Measurements from ENCODE around the gene SEZ6. TPM values are rescaled to one million over a fixed set of nuclear protein-coding genes. Genes with fewer than 3 reads are reported as not detected.

The SEZ6 gene
- polyA plus RNA-seq, 2 of the 4 experiments (the other 2 are of a cell fraction), result not detected

GRCh38 chr17:28947639-28948038 is 58.2 kb downstream of the SEZ6 start:
- WGBS (ENCODE audit: missing lambda C conversion rate), result 74% methylated on average over 3 of the region's 3 CpGs
- Histone ChIP-seq H3K4me2 (peak overlapping the region; percentile 84), H3K9me3 (no peaks in the 10 kb centered on the region), H3K4me1 (peaks cover 20% of the 10 kb centered on the region), H3K27ac (no peak overlapping the region), H3K4me3 (no peak overlapping the region)
- POLR2A ChIA-PET, result no interaction called here
- CTCF ChIA-PET, result interaction anchor here (1.0 to 7.7 kb wide), 5 partner anchors 12 to 221 kb away, joined by 3 to 132 read pairs (median 20); partner anchors contain the start of genes NEK8 and TLCD1
- ATAC-seq (no peak), FAIRE-seq (no peak), DNase-seq (ENCODE audit: low read depth in 1 of 2, low spot score in 1 of 2) (no peak)
- TF ChIP-seq RNF2 (IDR thresholded peaks at IDR 0.05; ENCODE audit: borderline replicate concordance, low read depth) (no peak), BCL3 (IDR thresholded peaks at IDR 0.05) (no peak), CHD4 (IDR thresholded peaks at IDR 0.05; ENCODE audit: borderline replicate concordance) (no peak), MAX (IDR thresholded peaks at IDR 0.05) (no peak), ELK1 (IDR thresholded peaks at IDR 0.05; ENCODE audit: low read depth, low read length) (no peak), PHF8 (IDR thresholded peaks at IDR 0.05; ENCODE audit: borderline replicate concordance, low read depth) (no peak), MAFK (IDR thresholded peaks at IDR 0.05; ENCODE audit: partially characterized antibody) (no peak), CBX8 (IDR thresholded peaks at IDR 0.05) (no peak)

- CTCF ChIA-PET, result interaction anchor here (0.9 to 4.3 kb wide), 5 partner anchors 9 to 219 kb away, joined by 4 to 17 read pairs (median 8); no protein-coding TSS in a partner anchor
These were observed 59.6 kb downstream of the SEZ6 start for GRCh38 chr17:28946239-28946638.

GRCh38 chr17:28944862-28945741 is 60.7 kb downstream of the SEZ6 start:
- no peak for ATAC-seq
- ChIA-PET POLR2A (no interaction called here), CTCF (interaction anchor here (0.5 to 4.3 kb wide), 6 partner anchors 8 to 218 kb away, joined by 3 to 17 read pairs (median 4); no protein-coding TSS in a partner anchor)
- no peak overlapping the region for H3K27ac ChIP-seq
- H3K4me1 ChIP-seq, result peaks cover 20% of the 10 kb centered on the region
- H3K4me2 ChIP-seq, result no peak overlapping the region
- DNase-seq (ENCODE audit: low read depth in 1 of 2, low spot score in 1 of 2), result no peak
- no peaks in the 10 kb centered on the region for H3K9me3 ChIP-seq
- 90% methylated on average over 8 of the region's 8 CpGs for WGBS (ENCODE audit: missing lambda C conversion rate)
- no peak overlapping the region for H3K4me3 ChIP-seq
- FAIRE-seq, result no peak
- TF ChIP-seq HEYL (CRISPR knock-in tag; IDR thresholded peaks at IDR 0.05) (no peak), FOSL2 (IDR thresholded peaks at IDR 0.05) (no peak), FOSL2 (CRISPR knock-in tag; IDR thresholded peaks at IDR 0.05) (no peak), MAFK (IDR thresholded peaks at IDR 0.05; ENCODE audit: partially characterized antibody) (no peak), HMGXB4 (CRISPR knock-in tag; IDR thresholded peaks at IDR 0.05; ENCODE audit: borderline replicate concordance) (no peak), POLR2AphosphoS2 (conservative IDR thresholded peaks at IDR 0.05; ENCODE audit: low read length) (no peak), BCL3 (IDR thresholded peaks at IDR 0.05) (no peak), JUNB (IDR thresholded peaks at IDR 0.05) (no peak), ELK1 (IDR thresholded peaks at IDR 0.05; ENCODE audit: low read depth, low read length) (no peak), E2F6 (IDR thresholded peaks at IDR 0.05; ENCODE audit: borderline replicate concordance, low read depth) (no peak), NR3C1 (IDR thresholded peaks at IDR 0.05) (no peak), HOXB13 (CRISPR knock-in tag; IDR thresholded peaks at IDR 0.05; ENCODE audit: low read depth) (no peak)

More at GRCh38 chr17:28946239-28946638, 59.6 kb downstream of the SEZ6 start:
- no peak overlapping the region for H3K27ac ChIP-seq
- POLR2A ChIA-PET, result no interaction called here
- DNase-seq (ENCODE audit: low read depth in 1 of 2, low spot score in 1 of 2) (no peak), FAIRE-seq (no peak), ATAC-seq (no peak)
- WGBS (ENCODE audit: missing lambda C conversion rate), result 82% methylated on average over 4 of the region's 4 CpGs
- peaks cover 20% of the 10 kb centered on the region for H3K4me1 ChIP-seq
- no peaks in the 10 kb centered on the region for H3K9me3 ChIP-seq
- no peak for TF ChIP-seq FOXS1 (CRISPR knock-in tag; IDR thresholded peaks at IDR 0.05)
- TF ChIP-seq CHD4 (IDR thresholded peaks at IDR 0.05; ENCODE audit: borderline replicate concordance), result no peak
- no peak for TF ChIP-seq ZNF302 (CRISPR knock-in tag; IDR thresholded peaks at IDR 0.05)
- no peak for TF ChIP-seq MAZ (IDR thresholded peaks at IDR 0.05; ENCODE audit: borderline replicate concordance, low read depth, low read length)
- TF ChIP-seq HDAC2 (IDR thresholded peaks at IDR 0.05), result no peak
- no peak for TF ChIP-seq MAFK (IDR thresholded peaks at IDR 0.05; ENCODE audit: partially characterized antibody)
- no peak for TF ChIP-seq NPAS2 (CRISPR knock-in tag; IDR thresholded peaks at IDR 0.05; ENCODE audit: borderline replicate concordance)
- no peak for TF ChIP-seq ZFP36 (IDR thresholded peaks at IDR 0.05; ENCODE audit: borderline replicate concordance, partially characterized antibody)
- TF ChIP-seq E2F6 (IDR thresholded peaks at IDR 0.05; ENCODE audit: borderline replicate concordance, low read depth), result no peak
- TF ChIP-seq RNF2 (IDR thresholded peaks at IDR 0.05; ENCODE audit: borderline replicate concordance, low read depth), result no peak
- no peak overlapping the region for H3K4me3 ChIP-seq
- H3K4me2 ChIP-seq, result no peak overlapping the region
